Myocyte (in vitro differentiated cells): ENCODE measurements around the gene KBTBD7. TPM values are rescaled to one million over a fixed set of nuclear protein-coding genes. Genes with fewer than 3 reads are reported as not detected.

Experiments
- DNase-seq: peaks from one replicate; pipeline ENCODE4 v3.0.0-alpha.2; 2012; ENCODE audit warnings: low read depth
- polyA plus RNA-seq: library from polyadenylated mRNA; unstranded; fragments of >200 nt; gene quantifications from one replicate; pipeline ENCODE4 v1.2.1, GENCODE V29; 2012; ENCODE audit warnings: missing spikeins
- total RNA-seq: library from RNA; depleted of rRNA; stranded (reverse); fragments of >200 nt; gene quantifications from 2 replicates; pipeline ENCODE4 v1.2.3, GENCODE V29; 2014

Gene KBTBD7
- 7.7 and 8.1 TPM in 2 replicates for total RNA-seq
- 4.5 TPM for polyA plus RNA-seq

GRCh38 chr13:41193919-41194824, at the start of gene KBTBD7:
TSS of gene KBTBD7 (minus strand) at chr13:41194569. CDS start at chr13:41194257, 312 bp downstream.
- DNase-seq = peak; percentile 97

GRCh38 chr13:41241626-41242025, 47.3 kb upstream of the KBTBD7 start:
- DNase-seq = no peak

- no peak for DNase-seq
Observed at GRCh38 chr13:41236369-41236768, 42.0 kb upstream of the KBTBD7 start.

- no peak for DNase-seq
Observed at GRCh38 chr13:41232578-41233480, 38.5 kb upstream of the KBTBD7 start.

- peak; percentile 38 for DNase-seq
Observed at GRCh38 chr13:41231786-41232185, 37.4 kb upstream of the KBTBD7 start.

GRCh38 chr13:41231025-41231677, 36.8 kb upstream of the KBTBD7 start:
- DNase-seq = no peak

- no peak for DNase-seq
Observed at GRCh38 chr13:41229356-41229755, 35.0 kb upstream of the KBTBD7 start.

GRCh38 chr13:41224113-41225110, 30.0 kb upstream of the KBTBD7 start:
- peak; percentile 47 for DNase-seq

- DNase-seq = peak; percentile 59
Observed at GRCh38 chr13:41222259-41222852, 28.0 kb upstream of the KBTBD7 start.

- DNase-seq = no peak
Observed at GRCh38 chr13:41220401-41220800, 26.0 kb upstream of the KBTBD7 start.

- no peak for DNase-seq
Observed at GRCh38 chr13:41216160-41216559, 21.8 kb upstream of the KBTBD7 start.

GRCh38 chr13:41213919-41214318, 19.6 kb upstream of the KBTBD7 start:
- no peak for DNase-seq

GRCh38 chr13:41213316-41213715, 18.9 kb upstream of the KBTBD7 start:
- no peak for DNase-seq

GRCh38 chr13:41212881-41213280, 18.5 kb upstream of the KBTBD7 start:
- DNase-seq = no peak

- DNase-seq = no peak
Observed at GRCh38 chr13:41211062-41211461, 16.7 kb upstream of the KBTBD7 start.

- no peak for DNase-seq
Observed at GRCh38 chr13:41206467-41206866, 12.1 kb upstream of the KBTBD7 start.

- no peak for DNase-seq
Observed at GRCh38 chr13:41203810-41204209, 9.4 kb upstream of the KBTBD7 start.

GRCh38 chr13:41200126-41200525, 5.8 kb upstream of the KBTBD7 start:
- DNase-seq = no peak

GRCh38 chr13:41199526-41199925, 5.2 kb upstream of the KBTBD7 start:
- no peak for DNase-seq

GRCh38 chr13:41199079-41199478, 4.7 kb upstream of the KBTBD7 start:
- no peak for DNase-seq
